DMS153 treated with DMSO at 0.1 percent for 48 hours (cell line): ENCODE data around the gene UHRF1.
"Not testable (repeated sequence)": the region's sequence is repeated elsewhere in the genome, so short reads cannot be mapped to it uniquely, and the experiment has no call there.

Source experiments
- DNase-seq: peaks from one replicate; lab custom pipeline; 2025; ENCODE audit not compliant: unreplicated experiment; lab: John Stamatoyannopoulos, UW

The UHRF1 gene

DNA sequence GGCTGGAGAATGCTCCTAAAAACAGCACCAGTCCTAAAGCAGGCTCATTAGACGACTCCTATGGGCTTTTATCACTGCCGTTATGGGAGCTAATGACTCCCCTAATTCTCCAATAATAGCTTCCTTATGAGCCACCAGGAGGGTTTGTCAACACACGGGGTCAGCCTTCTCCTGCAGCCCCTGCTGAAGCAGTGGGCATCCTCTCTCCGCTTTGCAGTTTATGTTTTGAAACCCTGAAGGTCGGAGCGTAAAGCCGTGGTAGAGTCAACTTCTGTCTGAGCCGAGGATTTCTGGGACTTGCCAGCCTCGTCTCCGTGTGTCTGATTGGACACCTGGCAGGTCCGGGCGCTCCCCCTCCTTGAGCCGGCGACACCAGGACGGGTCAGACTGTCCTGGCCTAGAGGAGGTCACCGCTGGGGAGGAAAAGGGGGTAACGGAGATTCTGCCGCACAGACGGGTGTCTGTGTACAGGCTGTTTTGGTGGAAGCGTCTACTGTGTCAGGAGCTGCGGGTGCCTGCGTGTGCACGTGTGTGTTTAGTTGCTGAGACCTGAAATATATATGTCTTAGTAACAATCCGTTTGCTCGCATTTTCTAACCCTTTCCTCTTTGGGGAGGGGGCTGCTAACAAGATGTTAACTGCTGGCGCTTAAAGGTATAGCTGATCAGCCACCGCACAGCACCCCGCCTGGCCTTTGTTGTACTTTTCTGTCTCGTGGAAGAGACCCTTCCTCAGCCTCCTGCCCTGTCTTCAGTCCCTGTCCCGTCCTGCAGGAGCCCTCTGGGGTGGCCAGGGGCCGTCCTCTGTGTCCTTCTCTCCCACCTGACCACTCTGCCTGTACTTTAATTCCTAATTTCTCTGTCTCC lies 61.5 kb downstream of the UHRF1 start:
- DNase-seq = no peak

DNA sequence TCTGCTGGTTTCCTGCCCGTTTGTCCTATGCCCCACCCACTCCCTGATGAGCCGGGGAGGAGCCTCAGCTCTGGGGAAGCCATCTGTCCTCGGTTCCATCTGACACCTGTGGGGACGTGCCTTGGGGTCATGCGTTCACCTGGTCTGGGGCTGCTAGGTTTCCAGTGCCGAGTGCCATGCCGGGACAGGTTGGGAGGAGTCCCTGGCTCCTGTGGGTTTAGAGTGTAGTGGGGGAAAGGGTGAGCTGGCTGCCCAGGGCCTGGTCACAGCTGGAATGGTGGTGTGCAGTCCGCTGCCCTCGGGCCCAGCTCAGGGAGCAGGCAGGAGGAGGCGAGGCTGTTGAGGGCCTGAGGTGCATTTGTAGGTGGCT lies 62.1 kb downstream of the UHRF1 start:
- DNase-seq = peak; percentile 48

DNA sequence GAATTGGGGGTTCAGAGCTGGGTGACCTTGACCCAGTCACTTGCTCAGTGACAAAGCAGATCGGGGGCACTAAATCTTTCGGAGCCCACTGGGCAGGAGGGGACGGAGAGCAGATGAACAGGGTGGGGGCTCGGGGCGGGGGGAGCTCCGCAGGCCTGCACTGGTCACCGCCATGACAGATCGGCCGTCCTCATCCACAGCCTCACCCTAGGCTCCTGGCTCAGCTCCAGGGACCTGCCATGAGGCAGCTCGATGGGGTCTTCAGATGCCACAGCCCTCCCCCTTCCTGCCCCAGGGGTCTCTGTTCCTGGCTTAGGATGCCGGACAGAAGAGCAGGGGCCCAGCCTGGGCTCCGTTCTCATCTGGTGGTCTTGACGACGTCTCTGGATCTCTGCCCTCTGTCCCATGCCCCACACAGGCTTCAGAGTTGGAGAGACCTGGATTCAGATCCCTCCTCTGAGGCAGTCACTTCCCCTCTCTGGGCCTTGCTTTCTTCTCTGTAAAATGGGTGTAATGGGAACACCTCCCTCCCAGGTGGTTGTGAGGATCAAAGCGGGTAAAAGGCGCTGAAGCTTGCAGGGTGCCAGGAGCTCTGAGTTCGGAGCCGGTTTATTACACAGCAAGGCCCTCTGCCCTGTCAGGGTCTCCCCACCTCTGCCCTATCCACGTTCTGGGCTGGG lies 62.7 kb downstream of the UHRF1 start:
- no peak for DNase-seq

DNA sequence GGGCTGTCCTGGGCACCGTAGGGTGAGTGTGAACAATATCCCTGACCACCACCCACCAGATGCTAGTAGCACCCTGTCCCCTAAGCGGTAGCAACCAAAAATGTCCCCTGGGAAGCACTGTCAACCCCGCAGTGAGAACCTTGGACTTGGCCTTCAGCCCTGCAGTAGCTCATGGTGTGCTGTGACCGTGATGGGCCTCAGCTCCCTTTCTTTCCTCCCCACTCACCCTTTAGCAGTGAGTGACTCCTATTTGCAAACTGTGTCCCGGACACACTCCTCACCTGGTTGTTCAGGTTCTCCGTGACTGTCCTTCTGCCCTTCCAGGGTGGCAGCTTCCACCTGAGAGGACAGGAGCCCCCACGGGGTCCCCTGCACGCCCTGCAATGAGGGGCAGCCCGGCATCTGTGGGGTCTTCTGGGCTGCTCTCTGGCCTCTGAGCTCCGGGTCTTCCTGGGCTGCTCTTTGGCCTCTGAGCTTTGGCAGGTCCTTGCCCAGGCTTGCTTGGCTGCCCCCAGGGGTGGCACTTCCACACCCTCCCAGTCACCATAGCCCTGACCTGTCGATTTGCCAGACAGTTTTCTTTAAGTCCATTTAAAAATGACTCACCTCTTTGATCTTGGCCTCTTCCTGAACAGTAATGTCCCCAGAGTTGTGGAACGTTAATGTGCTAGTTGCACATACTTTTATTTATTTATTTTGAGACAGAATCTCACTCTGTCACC lies 63.4 kb downstream of the UHRF1 start:
- no peak for DNase-seq

DNA sequence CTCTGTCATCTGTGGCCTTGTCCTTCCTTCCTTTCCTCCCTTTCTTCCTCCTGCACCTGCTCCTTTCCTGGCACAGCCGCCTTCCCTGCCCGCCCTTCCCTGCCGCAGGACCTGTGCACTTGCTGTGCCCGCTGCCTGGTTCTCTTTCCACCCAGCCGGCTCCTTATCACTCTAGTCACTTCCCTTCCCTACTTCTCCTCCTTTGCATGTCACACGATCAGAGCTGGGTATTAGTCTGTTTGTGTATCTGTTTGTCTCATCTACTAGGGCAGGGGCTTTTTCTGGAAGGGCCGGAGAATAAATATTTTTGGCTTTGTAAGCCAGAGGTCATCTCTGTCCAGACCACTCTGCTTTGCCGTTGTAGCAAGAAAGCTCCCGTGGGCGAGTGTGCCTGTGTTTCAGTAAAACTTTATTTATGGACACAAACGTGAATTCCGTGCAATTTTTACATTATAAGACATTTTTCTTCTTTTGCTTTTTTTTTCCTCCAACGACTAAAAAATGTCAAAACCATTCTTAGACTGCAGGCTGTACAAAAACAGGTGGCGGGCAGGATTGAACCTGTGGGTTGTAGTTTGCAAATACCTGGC lies 65.7 kb downstream of the UHRF1 start:
- no peak for DNase-seq

DNA sequence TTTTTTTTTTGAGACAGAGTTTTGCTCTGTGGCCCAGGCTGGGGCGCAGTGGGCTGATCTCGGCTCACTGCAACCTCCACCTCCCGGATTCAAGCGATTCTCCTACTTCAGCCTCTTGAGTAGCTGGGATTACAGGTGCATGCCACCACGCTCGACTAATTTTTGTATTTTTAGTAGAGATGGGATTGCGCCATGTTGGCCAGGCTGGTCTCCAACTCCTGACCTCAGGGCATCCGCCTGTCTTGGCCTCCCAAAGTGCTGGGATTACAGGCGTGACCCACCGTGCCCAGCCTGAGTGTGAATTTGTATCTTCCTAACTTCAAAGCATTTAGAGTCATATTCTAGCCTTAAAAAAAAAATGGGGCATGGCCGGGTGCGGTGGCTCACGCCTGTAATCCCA lies 66.3 kb downstream of the UHRF1 start:
- not testable (repeated sequence) for DNase-seq

DNA sequence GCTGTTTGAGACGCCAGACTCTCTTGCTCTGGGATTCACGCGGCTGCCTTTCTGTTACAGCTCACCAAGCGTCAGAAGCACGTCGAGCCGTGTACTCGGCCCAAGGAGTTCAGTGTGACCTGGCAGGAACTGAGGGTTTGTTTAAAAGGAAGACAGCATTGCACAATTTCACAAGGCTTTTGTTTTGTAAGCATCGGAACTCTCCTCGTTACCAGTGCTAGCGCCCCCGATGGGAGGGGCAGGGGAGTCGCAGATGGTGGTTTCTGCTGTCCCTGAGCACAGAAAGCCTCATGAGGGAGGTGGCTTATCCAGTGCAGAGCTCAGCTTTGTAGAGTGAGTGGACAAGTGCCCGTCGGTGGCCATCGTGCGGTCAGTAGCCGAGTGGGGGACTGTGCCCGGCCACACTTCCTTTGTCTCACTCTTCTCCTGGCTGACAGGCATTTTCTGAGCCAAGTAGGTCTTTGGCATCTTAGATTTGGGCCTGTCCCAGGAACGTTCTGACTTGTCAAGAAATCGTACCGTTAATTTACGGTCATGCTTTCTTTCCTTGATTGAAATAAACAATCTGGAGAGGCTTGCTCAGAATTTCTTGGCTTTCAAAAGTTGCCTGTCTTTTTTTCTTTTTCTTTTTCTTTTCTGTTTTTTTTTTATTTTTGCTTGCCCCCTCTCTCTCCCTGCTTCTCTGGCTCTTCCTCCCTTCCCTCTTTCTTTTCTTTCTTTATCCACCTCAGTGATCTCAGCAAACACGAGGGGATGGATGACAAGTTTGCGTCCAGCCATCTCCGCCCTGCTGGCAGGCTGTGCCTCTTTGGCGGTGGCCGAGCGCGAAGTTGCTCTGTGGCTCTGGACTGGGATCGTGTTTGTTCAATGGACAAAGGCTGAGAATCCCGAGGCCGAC lies 67.3 kb downstream of the UHRF1 start:
- no peak for DNase-seq

DNA sequence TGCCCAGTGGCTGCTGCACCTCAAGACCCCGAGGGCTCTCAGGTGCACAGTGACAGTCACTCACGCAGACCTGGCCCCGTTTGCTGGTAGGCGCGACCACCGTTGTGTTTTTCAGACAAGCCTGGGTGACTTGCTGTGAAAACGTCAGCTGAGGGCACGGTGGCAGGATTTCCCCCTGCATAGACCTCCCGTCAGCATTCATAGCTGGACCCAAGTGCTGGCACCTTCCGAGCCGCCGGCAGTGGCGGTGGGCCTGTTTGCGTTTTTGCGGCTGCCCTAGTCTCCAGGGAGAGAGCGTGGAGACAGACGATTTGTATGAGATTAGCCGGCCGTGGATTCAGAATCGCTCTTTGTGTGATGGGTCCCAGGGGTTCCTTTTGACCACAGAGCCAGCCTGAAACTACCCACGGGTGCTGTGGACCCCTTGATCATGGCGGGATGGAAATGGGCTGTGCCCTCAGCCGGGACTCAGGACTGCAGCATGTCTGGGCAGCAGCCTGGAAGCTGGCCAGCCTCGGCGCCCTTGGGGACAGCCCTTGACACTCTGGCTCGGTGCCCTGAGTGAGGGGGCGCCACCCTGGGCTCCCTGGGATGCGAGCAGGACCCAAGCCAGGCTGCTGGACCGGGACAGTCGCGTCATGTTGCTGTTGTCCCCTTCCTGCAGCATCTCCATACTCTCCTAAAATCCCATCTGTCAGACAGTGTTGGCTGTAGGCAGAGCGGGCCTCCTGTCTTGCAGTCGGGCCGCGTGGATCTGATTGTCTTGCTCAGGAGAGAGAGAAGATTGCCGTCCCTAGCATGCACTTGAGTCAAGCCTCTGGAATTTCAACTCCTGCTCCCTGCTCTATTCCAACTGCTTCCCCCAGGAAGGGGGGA lies 68.2 kb downstream of the UHRF1 start:
- peak; percentile 10 for DNase-seq

DNA sequence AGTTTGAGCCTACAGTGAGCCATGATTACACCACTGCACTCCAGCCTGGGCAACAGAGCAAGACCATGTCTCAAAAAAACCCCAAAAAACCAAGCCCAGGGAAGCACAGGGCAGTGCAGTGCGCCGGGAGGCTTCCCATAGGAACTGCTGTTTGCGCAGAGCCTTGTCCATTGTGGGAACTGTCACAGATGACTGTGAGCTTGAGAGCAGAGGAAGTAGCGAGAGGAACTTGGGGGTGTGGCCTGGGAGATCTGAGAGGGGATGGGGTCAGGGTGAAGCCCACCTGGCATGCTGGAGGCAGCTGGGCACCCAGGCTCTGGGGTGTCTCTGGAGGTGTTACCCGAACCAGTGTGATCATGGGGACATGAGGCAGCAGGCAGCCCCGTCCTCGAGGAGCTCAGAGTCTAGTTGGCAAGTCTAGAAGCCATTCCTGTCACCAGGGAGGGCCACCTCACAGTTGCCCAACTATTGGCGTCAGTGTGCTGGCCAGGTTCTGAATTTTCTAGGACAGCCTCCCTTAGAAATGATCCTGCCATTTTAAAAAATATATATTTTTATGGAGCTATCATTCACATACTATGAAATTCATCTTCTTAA lies 70.0 kb downstream of the UHRF1 start:
- no peak for DNase-seq

DNA sequence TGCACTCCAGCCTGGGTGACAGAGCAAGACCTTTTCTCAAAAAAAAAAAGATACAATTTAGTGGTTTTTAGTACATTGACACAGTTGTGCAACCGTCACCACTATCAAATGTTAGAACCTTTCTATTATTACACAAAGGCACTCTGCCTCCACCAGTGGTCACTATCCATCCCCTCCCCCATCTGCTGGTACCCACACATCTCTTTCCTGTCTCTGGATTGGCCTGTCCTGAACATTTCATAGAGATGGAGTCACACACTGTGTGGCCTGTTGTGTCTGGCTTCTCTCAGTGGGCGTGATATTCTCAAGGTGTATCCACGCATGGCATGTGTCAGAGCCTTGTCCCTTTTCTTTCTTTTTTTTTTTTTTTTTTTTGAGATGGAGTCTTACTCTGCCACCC lies 70.8 kb downstream of the UHRF1 start:
- no peak for DNase-seq

DNA sequence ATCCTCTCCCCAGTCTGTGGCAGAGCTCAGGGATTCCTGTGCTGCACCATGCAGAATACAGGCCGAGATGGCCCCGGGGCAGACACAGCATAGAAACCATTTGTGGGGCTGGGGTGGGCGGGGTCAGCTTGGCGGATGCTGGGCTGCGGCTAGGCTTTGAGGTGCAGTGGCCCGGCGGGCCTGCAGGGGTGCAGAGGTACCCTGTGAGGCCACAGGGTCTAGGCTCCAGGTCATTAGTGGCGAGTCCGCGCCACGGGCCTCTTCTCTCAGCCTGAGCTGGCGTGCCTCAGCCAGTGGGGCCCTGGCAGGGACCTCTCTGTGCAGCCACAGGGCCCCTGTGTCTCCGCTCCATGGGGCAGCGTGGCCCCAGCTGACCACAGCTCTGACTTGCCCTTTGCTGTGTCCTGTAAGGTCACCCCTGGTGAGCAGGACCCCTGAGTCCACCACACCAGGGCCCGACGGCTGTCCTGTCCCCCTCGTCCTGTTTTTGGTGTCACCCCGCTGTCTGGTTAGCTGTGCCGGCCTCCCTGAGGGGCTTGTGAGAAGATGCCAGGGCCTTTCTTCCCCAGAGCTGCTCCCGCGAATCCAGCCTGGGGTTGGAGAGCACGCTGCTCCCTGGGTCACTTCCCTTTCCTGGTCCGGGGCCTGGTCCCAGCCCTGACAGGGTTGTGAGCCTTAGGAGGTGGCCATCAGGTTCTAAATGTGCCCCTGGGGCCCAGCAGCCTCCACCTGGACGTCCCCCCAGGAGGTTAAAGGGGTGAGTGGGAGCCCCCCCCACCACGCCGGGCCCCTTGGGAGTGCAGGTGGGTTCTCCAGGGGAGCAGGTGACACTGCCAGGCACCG lies 71.8 kb downstream of the UHRF1 start:
- no peak for DNase-seq

DNA sequence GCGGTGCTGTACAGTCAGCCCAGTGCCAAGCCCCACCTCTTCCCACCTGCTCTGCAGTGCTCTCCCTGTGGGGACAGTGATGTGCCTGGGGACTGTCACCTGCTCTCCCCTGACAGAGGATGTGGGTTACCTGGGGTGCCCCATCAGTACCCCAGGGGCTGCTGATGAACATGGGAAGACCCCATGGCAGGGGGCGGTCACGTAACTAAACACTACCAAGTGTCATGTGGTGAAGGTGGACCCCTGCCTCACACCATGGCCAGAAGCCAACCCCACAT lies 72.3 kb downstream of the UHRF1 start:
- DNase-seq = no peak

DNA sequence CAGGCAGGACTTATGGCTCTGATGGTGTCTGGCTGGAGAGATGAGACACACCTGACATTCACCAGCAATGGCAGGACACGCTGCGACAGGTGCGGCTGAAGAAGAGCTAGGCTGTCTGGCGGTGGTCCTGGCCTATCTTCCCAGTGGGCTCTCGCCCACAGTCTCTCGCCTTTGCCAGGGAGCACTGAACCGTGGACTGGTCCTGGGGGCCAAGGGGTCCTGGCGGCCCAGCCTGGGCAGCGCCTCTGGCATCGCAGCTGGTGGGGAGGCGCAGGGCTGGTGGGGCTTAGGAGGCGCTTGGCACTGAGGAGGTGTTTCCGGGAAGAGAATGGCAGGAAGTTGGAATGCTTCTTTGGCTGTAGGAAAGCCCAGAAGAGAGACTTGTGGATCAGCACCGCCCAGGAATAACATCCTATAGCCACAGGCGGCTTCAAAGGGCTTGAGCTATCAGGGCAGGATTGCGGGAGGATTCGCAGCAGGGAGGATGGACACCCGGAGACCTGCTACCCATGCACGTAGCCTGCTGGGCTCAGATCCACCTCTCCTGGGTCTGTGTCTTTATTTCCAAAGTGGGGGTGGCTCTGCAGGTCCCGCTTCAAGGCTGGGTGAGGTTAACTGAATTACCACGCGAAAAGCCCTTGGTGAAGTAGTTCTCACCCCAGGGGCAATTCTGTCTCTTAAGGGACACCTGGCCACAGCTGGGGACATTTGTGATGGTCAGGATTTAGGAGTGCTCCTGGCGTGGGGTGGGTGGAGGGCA lies 74.2 kb downstream of the UHRF1 start:
- no peak for DNase-seq

DNA sequence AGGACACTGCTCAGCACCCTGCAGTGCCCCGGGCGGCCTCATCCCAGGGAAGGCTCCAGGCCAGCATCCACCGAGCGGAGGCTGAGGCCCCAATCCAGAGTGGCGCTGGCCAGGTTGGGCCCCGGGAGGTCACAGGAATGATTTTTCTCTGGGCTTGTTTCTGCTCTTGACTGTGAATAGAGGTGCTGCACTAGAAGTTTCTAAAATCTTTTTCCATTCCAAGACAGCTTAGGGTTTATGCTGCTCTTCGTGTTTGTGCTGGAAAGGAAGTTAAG lies 74.7 kb downstream of the UHRF1 start:
- DNase-seq = no peak

DNA sequence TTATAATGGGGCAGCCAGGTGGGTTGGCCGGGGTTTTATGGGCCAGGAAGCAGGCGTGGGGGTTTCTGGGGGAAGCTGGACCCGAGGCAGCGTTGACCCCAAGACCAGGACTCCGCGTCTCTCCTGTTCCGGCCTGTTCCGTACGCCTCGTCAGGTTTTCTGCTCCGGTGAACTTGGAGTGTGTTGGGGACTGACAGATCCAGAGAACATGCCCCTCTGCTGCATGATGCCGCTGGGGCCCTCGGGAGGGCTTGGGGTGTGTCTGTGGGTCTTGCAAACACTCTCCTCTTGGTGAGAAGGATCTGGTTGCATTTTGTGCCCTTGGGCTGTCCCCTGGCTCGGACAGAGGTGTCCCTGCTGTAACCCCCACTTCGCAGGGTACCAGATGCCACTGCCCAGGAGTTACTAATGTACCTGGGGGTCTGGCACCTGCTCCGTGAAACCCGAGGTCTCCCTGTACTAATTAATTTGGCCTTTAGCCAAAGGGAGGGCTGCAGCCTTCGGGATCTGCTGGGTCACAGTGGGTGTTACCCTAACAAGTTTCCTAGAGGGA lies 75.2 kb downstream of the UHRF1 start:
- DNase-seq = no peak

DNA sequence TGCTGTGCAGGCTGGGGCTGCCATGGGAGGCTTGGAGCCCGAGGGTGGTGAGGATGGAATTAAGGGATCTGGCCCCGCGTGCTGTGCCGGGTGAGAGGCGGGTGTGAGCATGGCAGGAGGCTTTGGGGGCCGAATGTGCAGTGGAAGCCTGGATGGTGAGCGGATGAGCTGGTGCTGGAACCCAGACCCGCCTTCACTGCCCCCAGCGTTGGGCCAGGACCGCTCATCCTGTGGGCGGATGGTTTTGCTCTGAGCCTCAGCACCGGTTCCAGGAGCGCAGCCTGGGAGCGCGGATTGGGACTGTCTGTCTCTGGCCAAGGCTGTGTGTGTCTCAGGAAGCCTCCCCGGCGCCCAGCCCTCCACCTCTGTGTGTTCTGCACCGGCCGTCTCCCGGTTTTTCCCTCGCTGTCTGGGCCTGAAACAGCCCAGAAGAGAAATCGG lies 76.3 kb downstream of the UHRF1 start:
- DNase-seq = no peak

DNA sequence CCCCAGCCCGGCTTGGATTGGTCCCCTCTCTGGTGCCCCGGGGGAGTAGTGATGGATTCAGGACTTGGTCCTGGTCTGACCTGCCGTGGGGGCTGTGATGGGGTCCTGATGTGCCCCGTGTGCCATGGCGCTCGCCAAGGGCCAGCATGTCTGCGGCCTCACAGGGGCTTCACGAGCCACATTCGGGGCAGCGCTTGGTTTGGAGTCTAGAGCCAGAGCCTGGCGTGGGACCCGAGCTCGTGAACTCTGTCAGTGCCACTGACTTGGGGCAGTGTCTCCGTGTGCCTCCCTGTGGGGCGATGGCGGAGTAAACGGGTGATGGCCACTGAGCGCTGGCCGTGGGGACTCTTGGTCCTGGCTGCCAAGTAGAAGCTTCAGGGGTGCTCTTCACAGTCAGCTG lies 76.8 kb downstream of the UHRF1 start:
- DNase-seq = no peak

DNA sequence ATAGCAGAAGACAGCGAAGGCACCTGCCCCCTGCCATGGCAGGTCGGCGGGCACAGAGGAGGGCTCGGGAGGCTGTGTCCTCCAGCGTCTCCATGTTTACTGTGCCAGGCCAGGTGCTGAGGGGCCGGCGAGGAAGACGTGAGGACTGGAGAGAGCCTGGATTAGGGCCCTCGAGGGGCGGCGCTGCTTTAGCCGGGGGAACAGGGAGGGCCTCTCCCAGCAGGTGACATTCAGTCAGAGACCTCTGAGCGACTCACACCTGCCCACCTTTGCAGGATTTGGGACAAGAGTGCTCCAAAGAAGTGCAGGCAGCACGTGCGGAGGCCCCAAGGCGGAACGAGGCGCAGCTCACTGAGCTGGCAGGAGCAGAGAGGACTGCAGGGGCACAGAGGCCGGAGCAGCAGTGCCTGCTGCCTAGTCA lies 77.2 kb downstream of the UHRF1 start:
- no peak for DNase-seq
